SK-N-SH treated with all-trans-retinoic acid at 6 μM for 48 hours (cell line): ENCODE data around the gene FOXF2.

ENCODE experiments used
- ATAC-seq: fragments of 200-7000 bp; cut with Tn5 transposase; 3 replicates; pipeline ENCODE4 v1.9.1; 2020; ENCODE audit warnings: mild to moderate bottlenecking, moderate library complexity
- BACH2 ChIP-seq: fragments of 250-450 bp; sonication (Bioruptor Pico); IDR thresholded peaks from 2 replicates; pipeline ENCODE4 v1.9.0; 2021; ENCODE audit warnings: mild to moderate bottlenecking, borderline replicate concordance
- CSDC2 ChIP-seq: fragments of 250-450 bp; sonication (Bioruptor Pico); IDR thresholded peaks from 2 replicates; pipeline ENCODE4 v1.5.0; 2020; ENCODE audit warnings: mild to moderate bottlenecking, moderate library complexity
- GLIS3 ChIP-seq: fragments of 250-450 bp; sonication (Bioruptor Pico); IDR thresholded peaks from 2 replicates; pipeline ENCODE4 v1.5.0; 2020; ENCODE audit warnings: mild to moderate bottlenecking, moderate library complexity
- ISL1 ChIP-seq: fragments of 250-450 bp; sonication (Bioruptor Pico); IDR thresholded peaks from 2 replicates; pipeline ENCODE4 v2.1.2; 2022; ENCODE audit warnings: mild to moderate bottlenecking, moderate library complexity
- OSR1 ChIP-seq: fragments of 250-450 bp; sonication (Bioruptor Pico); IDR thresholded peaks from 2 replicates; pipeline ENCODE4 v1.8.0; 2022; ENCODE audit warnings: moderate library complexity, mild to moderate bottlenecking, inconsistent platforms
- RARB ChIP-seq: fragments of 250-450 bp; sonication (Bioruptor Pico); IDR thresholded peaks from 2 replicates; pipeline ENCODE4 v1.8.0; 2021; ENCODE audit warnings: mild to moderate bottlenecking, moderate library complexity
- SNAI2 ChIP-seq: fragments of 250-450 bp; sonication (Bioruptor Pico); IDR thresholded peaks from 2 replicates; pipeline ENCODE4 v1.5.0; 2020; ENCODE audit warnings: mild to moderate bottlenecking, moderate library complexity
- TCF4 ChIP-seq: fragments of 250-450 bp; sonication (Bioruptor Pico); IDR thresholded peaks from 2 replicates; pipeline ENCODE4 v1.8.0; 2021; ENCODE audit warnings: mild to moderate bottlenecking, moderate library complexity, borderline replicate concordance
- ZC3H10 ChIP-seq: fragments of 250-450 bp; sonication (Bioruptor Pico); IDR thresholded peaks from 2 replicates; pipeline ENCODE4 v1.5.1; 2021; ENCODE audit warnings: mild to moderate bottlenecking, moderate library complexity
- ZFP3 ChIP-seq: fragments of 250-450 bp; sonication (Bioruptor Pico); IDR thresholded peaks from 2 replicates; pipeline ENCODE4 v1.5.0; 2020; ENCODE audit warnings: mild to moderate bottlenecking, moderate library complexity
- ZFP30 ChIP-seq: fragments of 450-650 bp; formaldehyde crosslinking; IDR thresholded peaks from 2 replicates; pipeline ENCODE4 v1.5.0; 2022; ENCODE audit warnings: mild to moderate bottlenecking, moderate library complexity
- ZNF70 ChIP-seq: fragments of 450-650 bp; formaldehyde crosslinking; IDR thresholded peaks from 2 replicates; pipeline ENCODE4 v1.5.0; 2020; ENCODE audit warnings: mild to moderate bottlenecking, moderate library complexity
- ZNF8 ChIP-seq: fragments of 450-650 bp; formaldehyde crosslinking; IDR thresholded peaks from 2 replicates; pipeline ENCODE4 v1.5.0; 2020; ENCODE audit warnings: mild to moderate bottlenecking, moderate library complexity
- TF ChIP-seq, protein P1 (sequence below): fragments of 250-450 bp; sonication (Bioruptor Pico); IDR thresholded peaks from 2 replicates; pipeline ENCODE4 v1.5.0; 2020; ENCODE audit warnings: mild to moderate bottlenecking, moderate library complexity
- TF ChIP-seq, protein P2 (sequence below): fragments of 250-450 bp; sonication (Bioruptor Pico); IDR thresholded peaks from 2 replicates; pipeline ENCODE4 v1.8.0; 2020; ENCODE audit warnings: mild to moderate bottlenecking, moderate library complexity, borderline replicate concordance
- TF ChIP-seq, protein P3 (sequence below): fragments of 250-450 bp; sonication (Bioruptor Pico); IDR thresholded peaks from 2 replicates; pipeline ENCODE4 v1.5.1; 2020; ENCODE audit warnings: low read depth, mild to moderate bottlenecking, moderate library complexity
- TF ChIP-seq, protein P4 (sequence below): fragments of 250-450 bp; sonication (Bioruptor Pico); IDR thresholded peaks from 2 replicates; pipeline ENCODE4 v1.8.0; 2021; ENCODE audit warnings: low read depth, mild to moderate bottlenecking, moderate library complexity, borderline replicate concordance

Gene FOXF2

DNA sequence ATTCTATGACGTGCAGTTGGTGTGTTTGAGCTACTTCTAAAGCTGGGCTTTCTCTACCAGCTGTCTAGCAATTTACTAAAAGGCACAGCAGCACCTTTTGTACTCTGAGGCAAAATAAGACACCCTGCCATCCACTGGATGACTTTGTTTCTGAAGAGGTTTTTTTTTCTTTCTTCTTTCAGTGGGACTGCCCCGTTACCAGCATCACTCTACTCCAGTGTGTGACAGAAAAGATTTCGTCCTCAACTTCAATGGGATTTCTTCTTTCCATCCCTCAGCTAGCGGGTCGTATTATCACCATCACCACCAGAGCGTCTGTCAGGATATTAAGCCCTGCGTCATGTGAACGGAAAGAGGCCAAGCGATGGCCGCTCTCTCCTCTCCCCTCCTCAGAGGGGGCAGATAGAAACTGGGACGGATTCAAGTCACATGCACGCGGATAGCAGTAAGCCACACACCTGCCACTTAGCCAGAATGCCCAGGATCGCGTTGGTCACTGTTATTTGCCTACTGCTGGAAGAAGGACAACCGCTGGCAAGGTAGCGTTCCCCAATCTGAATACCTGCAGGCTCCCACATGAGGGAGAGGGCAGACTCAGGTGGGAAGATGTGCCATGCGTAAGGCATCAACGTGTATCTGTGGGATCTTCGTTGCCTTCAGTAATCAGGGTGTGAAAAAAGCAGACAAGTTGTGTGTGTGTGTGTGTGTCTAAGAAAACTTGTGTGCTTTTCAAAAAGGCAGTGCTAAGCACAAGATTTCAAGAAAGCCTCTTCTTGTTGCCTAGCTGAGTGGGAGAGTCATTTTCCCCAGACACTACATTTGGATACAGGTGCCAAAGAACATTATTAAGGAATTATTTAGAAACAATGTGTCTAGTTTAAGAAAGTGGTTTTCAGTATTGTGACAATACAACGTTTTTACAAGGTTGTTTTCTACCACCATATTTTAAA is 5.4 kb downstream of the FOXF2 start:
- TF ChIP-seq RARB (CRISPR knock-in tag): no peak
- TF ChIP-seq ISL1 (CRISPR knock-in tag): no peak
- TF ChIP-seq GLIS3 (CRISPR knock-in tag): no peak
- TF ChIP-seq, protein P1, sequence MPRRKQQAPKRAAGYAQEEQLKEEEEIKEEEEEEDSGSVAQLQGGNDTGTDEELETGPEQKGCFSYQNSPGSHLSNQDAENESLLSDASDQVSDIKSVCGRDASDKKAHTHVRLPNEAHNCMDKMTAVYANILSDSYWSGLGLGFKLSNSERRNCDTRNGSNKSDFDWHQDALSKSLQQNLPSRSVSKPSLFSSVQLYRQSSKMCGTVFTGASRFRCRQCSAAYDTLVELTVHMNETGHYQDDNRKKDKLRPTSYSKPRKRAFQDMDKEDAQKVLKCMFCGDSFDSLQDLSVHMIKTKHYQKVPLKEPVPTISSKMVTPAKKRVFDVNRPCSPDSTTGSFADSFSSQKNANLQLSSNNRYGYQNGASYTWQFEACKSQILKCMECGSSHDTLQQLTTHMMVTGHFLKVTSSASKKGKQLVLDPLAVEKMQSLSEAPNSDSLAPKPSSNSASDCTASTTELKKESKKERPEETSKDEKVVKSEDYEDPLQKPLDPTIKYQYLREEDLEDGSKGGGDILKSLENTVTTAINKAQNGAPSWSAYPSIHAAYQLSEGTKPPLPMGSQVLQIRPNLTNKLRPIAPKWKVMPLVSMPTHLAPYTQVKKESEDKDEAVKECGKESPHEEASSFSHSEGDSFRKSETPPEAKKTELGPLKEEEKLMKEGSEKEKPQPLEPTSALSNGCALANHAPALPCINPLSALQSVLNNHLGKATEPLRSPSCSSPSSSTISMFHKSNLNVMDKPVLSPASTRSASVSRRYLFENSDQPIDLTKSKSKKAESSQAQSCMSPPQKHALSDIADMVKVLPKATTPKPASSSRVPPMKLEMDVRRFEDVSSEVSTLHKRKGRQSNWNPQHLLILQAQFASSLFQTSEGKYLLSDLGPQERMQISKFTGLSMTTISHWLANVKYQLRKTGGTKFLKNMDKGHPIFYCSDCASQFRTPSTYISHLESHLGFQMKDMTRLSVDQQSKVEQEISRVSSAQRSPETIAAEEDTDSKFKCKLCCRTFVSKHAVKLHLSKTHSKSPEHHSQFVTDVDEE (CRISPR knock-in tag): peak; percentile 76; the same call in 1 of the 2 replicates
- no peak for TF ChIP-seq ZNF70 (CRISPR knock-in tag)
- ATAC-seq: no peak

DNA sequence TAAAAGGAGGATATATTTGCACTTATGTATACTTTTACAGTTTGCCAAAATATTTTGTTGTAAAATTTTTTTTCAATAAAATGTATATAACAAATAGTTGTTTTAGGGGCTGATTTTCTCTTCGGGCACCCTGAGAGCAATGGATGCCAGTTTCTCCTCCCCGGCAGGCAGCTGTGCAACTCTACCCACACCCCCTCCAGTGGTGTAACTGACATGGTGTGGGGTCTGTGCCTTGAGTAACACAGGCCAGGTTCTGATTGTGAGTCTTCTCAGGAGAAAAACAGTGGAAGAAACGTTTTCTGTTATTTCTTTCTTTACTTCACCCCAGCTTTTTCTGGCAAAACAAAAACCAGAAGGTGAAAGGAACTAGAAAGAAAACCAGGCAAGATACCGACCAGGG is 6.1 kb downstream of the FOXF2 start:
- TF ChIP-seq CSDC2: no peak
- no peak for TF ChIP-seq ZC3H10
- TF ChIP-seq ZFP30: no peak
- TF ChIP-seq, protein P2, sequence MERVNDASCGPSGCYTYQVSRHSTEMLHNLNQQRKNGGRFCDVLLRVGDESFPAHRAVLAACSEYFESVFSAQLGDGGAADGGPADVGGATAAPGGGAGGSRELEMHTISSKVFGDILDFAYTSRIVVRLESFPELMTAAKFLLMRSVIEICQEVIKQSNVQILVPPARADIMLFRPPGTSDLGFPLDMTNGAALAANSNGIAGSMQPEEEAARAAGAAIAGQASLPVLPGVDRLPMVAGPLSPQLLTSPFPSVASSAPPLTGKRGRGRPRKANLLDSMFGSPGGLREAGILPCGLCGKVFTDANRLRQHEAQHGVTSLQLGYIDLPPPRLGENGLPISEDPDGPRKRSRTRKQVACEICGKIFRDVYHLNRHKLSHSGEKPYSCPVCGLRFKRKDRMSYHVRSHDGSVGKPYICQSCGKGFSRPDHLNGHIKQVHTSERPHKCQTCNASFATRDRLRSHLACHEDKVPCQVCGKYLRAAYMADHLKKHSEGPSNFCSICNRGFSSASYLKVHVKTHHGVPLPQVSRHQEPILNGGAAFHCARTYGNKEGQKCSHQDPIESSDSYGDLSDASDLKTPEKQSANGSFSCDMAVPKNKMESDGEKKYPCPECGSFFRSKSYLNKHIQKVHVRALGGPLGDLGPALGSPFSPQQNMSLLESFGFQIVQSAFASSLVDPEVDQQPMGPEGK: no peak
- no peak for TF ChIP-seq GLIS3 (CRISPR knock-in tag)
- no peak for TF ChIP-seq BACH2 (CRISPR knock-in tag)

DNA sequence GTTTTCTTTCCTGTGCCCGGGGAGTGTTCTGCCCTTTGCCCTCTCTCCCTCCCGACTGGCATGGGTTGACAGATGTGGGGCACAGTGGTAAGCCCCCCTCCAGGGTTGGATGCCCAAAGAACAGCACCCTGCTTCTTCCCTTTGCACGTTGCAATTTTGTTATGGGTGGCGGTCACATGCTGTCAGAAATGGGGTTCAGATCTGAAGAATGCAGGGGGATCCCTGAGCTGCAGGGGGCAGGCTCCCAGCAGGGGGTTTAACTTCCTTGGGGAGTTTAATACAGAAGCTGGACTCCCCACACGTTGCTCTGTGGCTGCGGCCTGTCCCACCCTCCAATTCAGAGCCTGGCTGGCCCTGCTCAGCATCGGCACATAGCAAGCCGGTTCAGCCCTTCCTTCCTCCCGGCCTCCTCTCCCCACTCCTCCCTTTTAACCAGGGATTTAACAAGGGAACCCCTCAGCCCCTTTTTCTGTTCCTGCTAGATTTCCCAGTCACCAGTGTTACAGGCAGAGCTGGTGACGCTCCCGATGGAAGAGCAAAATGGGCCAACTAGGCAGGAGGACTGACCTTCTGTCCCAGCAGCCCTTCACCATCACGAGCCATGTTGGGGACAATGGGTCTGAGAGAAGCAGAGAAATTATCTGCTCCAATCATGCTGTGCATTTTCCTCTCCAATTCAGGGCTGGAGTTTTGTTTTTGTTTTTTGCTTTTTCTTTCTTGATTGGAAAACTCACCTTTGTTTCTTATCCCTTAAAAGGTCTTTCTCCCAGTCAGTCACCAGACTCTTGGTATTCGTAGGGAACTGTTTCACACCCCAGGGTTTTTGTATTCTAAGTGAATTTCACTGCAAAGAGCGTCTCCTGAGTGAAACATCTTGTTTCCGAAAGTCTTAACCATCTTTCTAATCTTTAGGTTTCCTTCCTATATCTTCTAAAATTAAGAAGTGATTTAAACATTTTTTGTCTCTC is 6.8 kb downstream of the FOXF2 start:
- ATAC-seq: no peak
- TF ChIP-seq ISL1 (CRISPR knock-in tag) (no peak), CSDC2 (no peak), ZC3H10 (no peak), OSR1 (CRISPR knock-in tag) (no peak), ZNF70 (CRISPR knock-in tag) (no peak), ZNF8 (no peak), GLIS3 (CRISPR knock-in tag) (no peak), RARB (CRISPR knock-in tag) (no peak), ZFP3 (CRISPR knock-in tag) (no peak), SNAI2 (CRISPR knock-in tag) (no peak), TCF4 (CRISPR knock-in tag) (no peak), BACH2 (CRISPR knock-in tag) (no peak), ZFP30 (no peak)
- TF ChIP-seq, protein P1 (CRISPR knock-in tag): no peak
- TF ChIP-seq, protein P2: no peak
- TF ChIP-seq, protein P3, sequence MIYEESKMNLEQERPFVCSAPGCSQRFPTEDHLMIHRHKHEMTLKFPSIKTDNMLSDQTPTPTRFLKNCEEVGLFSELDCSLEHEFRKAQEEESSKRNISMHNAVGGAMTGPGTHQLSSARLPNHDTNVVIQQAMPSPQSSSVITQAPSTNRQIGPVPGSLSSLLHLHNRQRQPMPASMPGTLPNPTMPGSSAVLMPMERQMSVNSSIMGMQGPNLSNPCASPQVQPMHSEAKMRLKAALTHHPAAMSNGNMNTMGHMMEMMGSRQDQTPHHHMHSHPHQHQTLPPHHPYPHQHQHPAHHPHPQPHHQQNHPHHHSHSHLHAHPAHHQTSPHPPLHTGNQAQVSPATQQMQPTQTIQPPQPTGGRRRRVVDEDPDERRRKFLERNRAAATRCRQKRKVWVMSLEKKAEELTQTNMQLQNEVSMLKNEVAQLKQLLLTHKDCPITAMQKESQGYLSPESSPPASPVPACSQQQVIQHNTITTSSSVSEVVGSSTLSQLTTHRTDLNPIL (CRISPR knock-in tag): no peak
- TF ChIP-seq, protein P4, sequence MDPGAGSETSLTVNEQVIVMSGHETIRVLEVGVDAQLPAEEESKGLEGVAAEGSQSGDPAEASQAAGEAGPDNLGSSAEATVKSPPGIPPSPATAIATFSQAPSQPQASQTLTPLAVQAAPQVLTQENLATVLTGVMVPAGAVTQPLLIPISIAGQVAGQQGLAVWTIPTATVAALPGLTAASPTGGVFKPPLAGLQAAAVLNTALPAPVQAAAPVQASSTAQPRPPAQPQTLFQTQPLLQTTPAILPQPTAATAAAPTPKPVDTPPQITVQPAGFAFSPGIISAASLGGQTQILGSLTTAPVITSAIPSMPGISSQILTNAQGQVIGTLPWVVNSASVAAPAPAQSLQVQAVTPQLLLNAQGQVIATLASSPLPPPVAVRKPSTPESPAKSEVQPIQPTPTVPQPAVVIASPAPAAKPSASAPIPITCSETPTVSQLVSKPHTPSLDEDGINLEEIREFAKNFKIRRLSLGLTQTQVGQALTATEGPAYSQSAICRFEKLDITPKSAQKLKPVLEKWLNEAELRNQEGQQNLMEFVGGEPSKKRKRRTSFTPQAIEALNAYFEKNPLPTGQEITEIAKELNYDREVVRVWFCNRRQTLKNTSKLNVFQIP (CRISPR knock-in tag): no peak
- TF ChIP-seq, all 23 proteins: peak for 0

More for the DNA sequence above, 6.1 kb downstream of the FOXF2 start:
- no peak for ATAC-seq
